NCI-H446 (cell line): ENCODE measurements around the gene OR13D1.
"Not testable (repeated sequence)": the region's sequence is repeated elsewhere in the genome, so short reads cannot be mapped to it uniquely, and the experiment has no call there.

Experiments
- DNase-seq, 2 experiments: peaks; one replicate each; lab custom pipeline; 2025; lab: John Stamatoyannopoulos, UW

OR13D1 gene

GRCh38 chr9:104694218-104694617 is at the start of gene OR13D1:
TSS of gene OR13D1 (plus strand) at chr9:104694518. CDS start at chr9:104694518, 0 bp downstream.
- no peak for DNase-seq

GRCh38 chr9:104658496-104659195 is 35.7 kb upstream of the OR13D1 start:
- no peak for DNase-seq

- DNase-seq: no peak
Observed at GRCh38 chr9:104675611-104676010, 18.7 kb upstream of the OR13D1 start.

- peak; percentile 0 to 65 for DNase-seq
Observed at GRCh38 chr9:104682642-104683041, 11.7 kb upstream of the OR13D1 start.

GRCh38 chr9:104686081-104686480 is 8.2 kb upstream of the OR13D1 start:
- DNase-seq: no peak

- no peak for DNase-seq
Observed at GRCh38 chr9:104700306-104700705, 6.0 kb downstream of the OR13D1 start.

GRCh38 chr9:104708737-104709136 is 14.4 kb downstream of the OR13D1 start:
- not testable (repeated sequence) for DNase-seq

GRCh38 chr9:104711604-104712003 is 17.3 kb downstream of the OR13D1 start:
- DNase-seq: no peak

GRCh38 chr9:104725014-104725413 is 30.7 kb downstream of the OR13D1 start:
- no peak for DNase-seq

- DNase-seq: no peak
Observed at GRCh38 chr9:104738452-104738851, 44.1 kb downstream of the OR13D1 start.

GRCh38 chr9:104740621-104741020 is 46.3 kb downstream of the OR13D1 start:
- DNase-seq: no peak

- peak; percentile 2 to 58 for DNase-seq
Observed at GRCh38 chr9:104743376-104743985, 49.2 kb downstream of the OR13D1 start.
